ENCODE results near the gene NDUFS7.

DNA sequence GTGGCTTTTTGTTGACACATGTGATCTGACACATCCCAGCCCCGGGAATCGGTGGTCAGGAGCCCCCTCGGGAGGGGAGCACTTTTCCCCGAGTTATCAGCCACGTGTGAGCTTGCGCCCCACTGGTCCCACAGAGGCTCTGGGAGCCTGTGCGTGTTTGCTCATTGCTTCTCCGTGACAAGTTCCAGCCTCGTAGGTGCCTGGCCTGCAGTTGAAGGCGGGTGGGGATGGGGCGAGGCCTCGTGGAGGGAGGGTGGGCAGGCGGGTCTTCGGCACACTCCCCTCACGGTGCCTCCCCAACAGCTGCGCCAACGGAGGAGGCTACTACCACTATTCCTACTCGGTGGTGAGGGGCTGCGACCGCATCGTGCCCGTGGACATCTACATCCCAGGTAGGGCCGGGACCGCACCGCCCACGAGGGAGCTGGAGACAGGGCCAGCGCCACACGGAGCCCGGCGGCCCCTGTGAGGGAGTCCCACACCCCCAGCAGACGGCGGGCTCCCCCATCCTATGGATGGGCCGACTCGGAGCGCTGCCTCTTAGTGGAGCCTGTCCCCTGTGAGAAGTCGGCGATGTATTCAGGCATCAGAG is 9.3 kb downstream of the NDUFS7 start:
- TF ChIP-seq, protein P1, sequence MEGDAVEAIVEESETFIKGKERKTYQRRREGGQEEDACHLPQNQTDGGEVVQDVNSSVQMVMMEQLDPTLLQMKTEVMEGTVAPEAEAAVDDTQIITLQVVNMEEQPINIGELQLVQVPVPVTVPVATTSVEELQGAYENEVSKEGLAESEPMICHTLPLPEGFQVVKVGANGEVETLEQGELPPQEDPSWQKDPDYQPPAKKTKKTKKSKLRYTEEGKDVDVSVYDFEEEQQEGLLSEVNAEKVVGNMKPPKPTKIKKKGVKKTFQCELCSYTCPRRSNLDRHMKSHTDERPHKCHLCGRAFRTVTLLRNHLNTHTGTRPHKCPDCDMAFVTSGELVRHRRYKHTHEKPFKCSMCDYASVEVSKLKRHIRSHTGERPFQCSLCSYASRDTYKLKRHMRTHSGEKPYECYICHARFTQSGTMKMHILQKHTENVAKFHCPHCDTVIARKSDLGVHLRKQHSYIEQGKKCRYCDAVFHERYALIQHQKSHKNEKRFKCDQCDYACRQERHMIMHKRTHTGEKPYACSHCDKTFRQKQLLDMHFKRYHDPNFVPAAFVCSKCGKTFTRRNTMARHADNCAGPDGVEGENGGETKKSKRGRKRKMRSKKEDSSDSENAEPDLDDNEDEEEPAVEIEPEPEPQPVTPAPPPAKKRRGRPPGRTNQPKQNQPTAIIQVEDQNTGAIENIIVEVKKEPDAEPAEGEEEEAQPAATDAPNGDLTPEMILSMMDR (conservative IDR thresholded peaks at IDR 0.05) = no peak
- TF ChIP-seq ZFX (IDR thresholded peaks at IDR 0.05) = no peak
